ENCODE results near the gene GDF7.

GRCh38 chr2:20674974-20675679, 8.2 kb downstream of the GDF7 start:
- TF ChIP-seq FOXM1 (IDR thresholded peaks at IDR 0.05; ENCODE audit: borderline replicate concordance) (no peak), SP1 (IDR thresholded peaks at IDR 0.05) (no peak), ARNT (IDR thresholded peaks at IDR 0.05) (no peak), L3MBTL2 (conservative IDR thresholded peaks at IDR 0.05) (no peak), TARDBP (IDR thresholded peaks at IDR 0.05) (no peak), PKNOX1 (IDR thresholded peaks at IDR 0.05) (no peak), FOXK2 (IDR thresholded peaks at IDR 0.05) (no peak), BHLHE40 (IDR thresholded peaks at IDR 0.05; ENCODE audit: borderline replicate concordance) (no peak), SUZ12 (IDR thresholded peaks at IDR 0.05) (no peak), FOXA1 (IDR thresholded peaks at IDR 0.05) (no peak), NFRKB (IDR thresholded peaks at IDR 0.05) (no peak), ELF4 (IDR thresholded peaks at IDR 0.05) (no peak)
